ENCODE results near the gene HCRTR1. TPM values are rescaled to one million over a fixed set of nuclear protein-coding genes. Genes with fewer than 3 reads are reported as not detected.

The HCRTR1 gene
- total RNA-seq, 2 experiments from 2014 or later = not detected

GRCh38 chr1:31675756-31676155 is 58.3 kb downstream of the HCRTR1 start:
- H3K4me1 Mint-ChIP-seq = no peaks in the 10 kb centered on the region
- no peaks in the 10 kb centered on the region for H3K9me3 Mint-ChIP-seq
- no peaks in the 10 kb centered on the region for H3K36me3 Mint-ChIP-seq (ENCODE audit: low read depth)
- no peak overlapping the region for H3K27ac Mint-ChIP-seq
- H3K27me3 Mint-ChIP-seq = peaks cover 14% of the 10 kb centered on the region
- no peak for DNase-seq
- no peak overlapping the region for H3K4me3 Mint-ChIP-seq
- POLR2A ChIA-PET = no interaction called here
- CTCF ChIA-PET = interaction anchor here (1.2 kb wide), 1 partner anchor 113 kb away, joined by 3 read pairs; no protein-coding TSS in a partner anchor

Other genes with a start within 250 kb of the HCRTR1 start
- not detected for gene FABP3, start 244.6 kb upstream of the HCRTR1 start, total RNA-seq
- gene SERINC2, start 204.5 kb upstream of the HCRTR1 start, total RNA-seq = under 1 TPM; 0.10 to 0.13 TPM
- gene TINAGL1, start 41.2 kb upstream of the HCRTR1 start, total RNA-seq = not detected
- gene PEF1, start 27.2 kb downstream of the HCRTR1 start, total RNA-seq = 10 to 100 TPM; 50.4 to 50.5 TPM
- not detected for gene COL16A1, start 86.3 kb downstream of the HCRTR1 start, total RNA-seq
- gene ADGRB2, start 146.7 kb downstream of the HCRTR1 start, total RNA-seq = under 1 TPM; 0.68 to 0.81 TPM
- under 1 TPM; 0.08 to 0.15 TPM for gene SPOCD1, start 198.3 kb downstream of the HCRTR1 start, total RNA-seq

Data from activated CD4-positive, alpha-beta memory T cell treated with anti-CD3 and anti-CD28 coated beads, Interleukin-2, amount 10 ng/mL, durations not matched to agents 7 days and 5 days (primary cell).